AG09319 (cell line): ENCODE data around the gene RPP25L.

ENCODE experiments used
- DNase-seq: peaks from one replicate; pipeline ENCODE4 v3.0.0-alpha.2; 2010; ENCODE audit warnings: low read depth; ENCODE audit errors: extremely low read depth
- TF ChIP-seq, protein P1 (sequence below): IDR thresholded peaks from 2 replicates; pipeline ENCODE4 v1.5.1; 2011; ENCODE audit warnings: low read depth, mild to moderate bottlenecking, inconsistent platforms, low read length, moderate library complexity

Gene RPP25L

DNA sequence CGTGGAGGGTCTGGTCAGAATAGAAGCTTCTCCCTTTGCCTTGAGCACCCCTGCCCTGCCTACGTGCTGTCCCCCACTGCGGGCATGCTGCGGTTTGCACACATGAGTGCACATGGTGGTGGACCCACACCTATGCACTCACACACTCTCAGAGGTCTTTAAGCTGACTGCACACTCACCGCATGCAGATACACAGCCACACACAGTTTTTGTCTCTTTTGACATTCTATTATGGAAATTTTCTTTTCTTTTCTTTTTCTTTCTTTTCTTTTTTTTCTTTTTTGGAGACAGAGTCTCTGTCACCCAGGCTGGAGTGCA, 17.6 kb upstream of the RPP25L start:
- DNase-seq = no peak
- TF ChIP-seq, protein P1, sequence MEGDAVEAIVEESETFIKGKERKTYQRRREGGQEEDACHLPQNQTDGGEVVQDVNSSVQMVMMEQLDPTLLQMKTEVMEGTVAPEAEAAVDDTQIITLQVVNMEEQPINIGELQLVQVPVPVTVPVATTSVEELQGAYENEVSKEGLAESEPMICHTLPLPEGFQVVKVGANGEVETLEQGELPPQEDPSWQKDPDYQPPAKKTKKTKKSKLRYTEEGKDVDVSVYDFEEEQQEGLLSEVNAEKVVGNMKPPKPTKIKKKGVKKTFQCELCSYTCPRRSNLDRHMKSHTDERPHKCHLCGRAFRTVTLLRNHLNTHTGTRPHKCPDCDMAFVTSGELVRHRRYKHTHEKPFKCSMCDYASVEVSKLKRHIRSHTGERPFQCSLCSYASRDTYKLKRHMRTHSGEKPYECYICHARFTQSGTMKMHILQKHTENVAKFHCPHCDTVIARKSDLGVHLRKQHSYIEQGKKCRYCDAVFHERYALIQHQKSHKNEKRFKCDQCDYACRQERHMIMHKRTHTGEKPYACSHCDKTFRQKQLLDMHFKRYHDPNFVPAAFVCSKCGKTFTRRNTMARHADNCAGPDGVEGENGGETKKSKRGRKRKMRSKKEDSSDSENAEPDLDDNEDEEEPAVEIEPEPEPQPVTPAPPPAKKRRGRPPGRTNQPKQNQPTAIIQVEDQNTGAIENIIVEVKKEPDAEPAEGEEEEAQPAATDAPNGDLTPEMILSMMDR = no peak

DNA sequence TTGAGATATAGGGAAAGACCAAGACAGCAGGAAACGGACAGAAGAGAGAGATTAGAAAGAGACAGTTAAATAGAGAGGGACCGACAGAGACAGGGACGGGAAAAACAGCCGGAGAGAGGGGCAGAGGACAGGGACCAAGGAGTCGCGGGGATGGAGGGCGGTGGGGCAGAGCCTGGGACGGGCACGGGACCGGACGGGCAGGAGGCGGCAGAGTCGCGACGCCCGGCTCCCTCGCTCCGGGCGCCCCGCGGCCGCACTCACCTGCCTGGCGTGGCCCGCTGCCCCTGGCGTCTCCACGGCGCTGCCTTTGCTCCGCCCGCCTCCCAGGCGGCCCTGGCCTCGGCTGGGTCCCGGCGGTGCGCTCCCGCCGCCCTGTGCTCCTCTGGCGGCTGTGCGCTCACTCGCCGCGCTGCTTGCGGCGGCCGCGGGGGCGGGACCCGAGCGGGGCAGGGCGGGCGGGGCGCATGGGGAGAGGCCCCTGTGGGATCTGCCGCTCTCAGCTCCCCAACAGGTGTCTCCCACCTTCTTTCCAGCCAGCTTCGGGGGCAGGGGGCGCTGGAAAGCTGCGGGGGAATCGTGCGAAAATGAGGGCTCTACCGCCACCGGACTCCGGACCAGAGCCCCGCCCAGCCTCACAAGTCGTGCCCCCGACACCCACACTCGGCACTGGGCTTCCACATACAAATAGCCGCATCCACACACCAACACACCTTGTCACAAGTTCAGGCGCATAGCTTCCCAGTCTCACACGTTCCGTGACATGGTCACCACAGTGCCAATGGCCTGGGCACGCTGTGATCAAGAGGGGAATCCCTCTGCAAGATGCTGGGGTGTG, 17.0 kb upstream of the RPP25L start, which contains the start of gene ARID3C:
Gene ARID3C (minus strand): TSS at position 411 of the 835 bp plus-strand sequence. CDS start 1,052 bp downstream, outside the sequence.
- TF ChIP-seq, protein P1 = no peak

DNA sequence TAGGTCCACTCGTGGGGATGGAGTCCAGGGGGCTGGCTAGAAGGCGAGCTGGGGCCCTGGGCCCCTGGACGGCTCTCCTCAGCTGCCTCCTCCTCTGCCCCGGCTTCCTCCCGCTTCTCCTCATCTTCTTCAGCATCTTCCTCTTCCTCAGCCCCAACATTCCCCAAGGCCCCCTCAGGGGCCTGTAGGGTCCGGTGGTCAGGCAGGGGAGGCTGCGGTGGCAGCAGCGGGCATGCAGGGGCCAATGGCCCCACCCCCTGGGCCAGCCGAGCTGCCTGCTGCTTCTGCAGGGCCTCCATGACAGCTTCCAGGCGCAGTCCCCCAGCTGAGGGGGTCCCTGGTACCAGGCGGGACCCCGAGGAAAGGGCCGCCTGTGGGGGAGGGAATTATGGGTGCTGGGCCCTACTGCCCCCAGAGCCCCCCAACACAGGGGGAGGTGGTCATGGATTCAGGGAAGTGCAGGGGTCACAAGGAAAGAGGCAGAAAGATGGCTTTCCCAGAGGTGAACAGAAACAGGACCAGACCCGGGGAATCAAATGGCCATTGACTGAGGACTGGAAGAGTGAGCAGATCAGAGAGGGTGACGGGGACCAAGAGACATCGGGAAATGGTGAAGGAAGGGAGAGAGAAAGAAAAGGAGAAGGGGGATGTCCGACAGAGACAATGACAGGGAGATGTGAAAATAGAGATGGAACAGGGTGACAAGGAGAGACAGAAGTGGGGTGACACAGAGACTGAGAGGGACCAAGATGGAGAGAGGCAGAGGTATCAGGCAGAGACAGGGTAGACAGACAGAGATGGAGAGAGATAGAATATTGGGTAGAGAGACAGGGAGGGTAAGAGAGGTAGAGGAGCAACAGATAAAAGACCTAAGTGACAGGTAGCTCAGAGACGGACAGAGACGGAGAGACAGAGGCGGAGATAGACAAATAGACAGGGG, 16.1 kb upstream of the RPP25L start:
- DNase-seq = no peak
- TF ChIP-seq, protein P1 = no peak

More for the DNA sequence above, 17.0 kb upstream of the RPP25L start, which contains the start of gene ARID3C:
- no peak for DNase-seq

DNA sequence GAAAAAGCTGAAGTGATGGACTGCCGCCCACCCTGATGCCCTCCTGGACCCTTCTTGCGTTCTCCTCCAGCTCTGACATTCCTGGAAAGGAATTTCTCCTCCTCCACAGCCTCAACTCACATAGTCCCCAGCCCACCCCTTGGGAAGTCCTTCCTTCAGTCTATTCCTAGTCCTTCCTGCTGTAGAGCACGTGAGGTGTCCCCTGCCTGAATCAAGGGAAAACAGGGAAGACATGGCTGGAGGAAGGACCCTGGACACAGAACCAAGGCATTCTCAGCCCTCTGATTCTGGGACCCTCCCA, 13.2 kb upstream of the RPP25L start:
- TF ChIP-seq, protein P1 = no peak
- DNase-seq = no peak

DNA sequence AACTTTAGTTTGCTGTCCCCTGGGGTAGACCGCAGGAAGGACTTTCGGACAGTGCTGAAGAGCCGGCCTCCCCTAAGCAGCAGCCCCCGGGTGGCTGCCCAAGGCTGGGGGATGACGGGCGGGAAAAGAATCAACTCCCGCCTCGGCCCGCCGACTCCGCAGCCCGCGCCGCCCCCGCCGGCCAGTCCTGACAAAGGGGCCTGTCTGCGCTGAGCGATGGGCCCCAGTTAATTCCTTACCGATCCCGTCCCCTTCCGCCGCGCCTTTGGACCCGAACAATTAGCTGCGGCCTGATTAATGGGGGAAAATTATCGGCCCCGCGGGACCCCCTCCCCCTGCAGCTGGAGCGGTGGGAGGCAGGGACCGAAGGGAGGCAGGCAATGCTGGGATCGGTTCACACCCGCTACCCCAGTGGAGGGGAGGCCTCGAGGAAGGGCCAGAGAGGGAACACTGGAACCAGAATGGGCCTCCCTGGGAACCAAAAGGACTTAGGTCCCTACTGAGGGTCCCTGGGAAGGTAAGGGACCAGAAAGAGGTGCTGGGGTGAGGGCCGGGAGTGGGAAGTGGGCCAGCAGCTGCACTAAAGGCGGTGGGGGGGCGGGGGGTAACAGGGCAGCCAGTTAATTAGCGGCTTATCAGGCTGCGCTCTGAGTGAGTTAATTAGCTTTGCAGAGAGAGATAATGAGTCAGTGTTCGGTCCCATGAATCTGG, 12.7 kb upstream of the RPP25L start:
- TF ChIP-seq, protein P1 = no peak
- no peak for DNase-seq

DNA sequence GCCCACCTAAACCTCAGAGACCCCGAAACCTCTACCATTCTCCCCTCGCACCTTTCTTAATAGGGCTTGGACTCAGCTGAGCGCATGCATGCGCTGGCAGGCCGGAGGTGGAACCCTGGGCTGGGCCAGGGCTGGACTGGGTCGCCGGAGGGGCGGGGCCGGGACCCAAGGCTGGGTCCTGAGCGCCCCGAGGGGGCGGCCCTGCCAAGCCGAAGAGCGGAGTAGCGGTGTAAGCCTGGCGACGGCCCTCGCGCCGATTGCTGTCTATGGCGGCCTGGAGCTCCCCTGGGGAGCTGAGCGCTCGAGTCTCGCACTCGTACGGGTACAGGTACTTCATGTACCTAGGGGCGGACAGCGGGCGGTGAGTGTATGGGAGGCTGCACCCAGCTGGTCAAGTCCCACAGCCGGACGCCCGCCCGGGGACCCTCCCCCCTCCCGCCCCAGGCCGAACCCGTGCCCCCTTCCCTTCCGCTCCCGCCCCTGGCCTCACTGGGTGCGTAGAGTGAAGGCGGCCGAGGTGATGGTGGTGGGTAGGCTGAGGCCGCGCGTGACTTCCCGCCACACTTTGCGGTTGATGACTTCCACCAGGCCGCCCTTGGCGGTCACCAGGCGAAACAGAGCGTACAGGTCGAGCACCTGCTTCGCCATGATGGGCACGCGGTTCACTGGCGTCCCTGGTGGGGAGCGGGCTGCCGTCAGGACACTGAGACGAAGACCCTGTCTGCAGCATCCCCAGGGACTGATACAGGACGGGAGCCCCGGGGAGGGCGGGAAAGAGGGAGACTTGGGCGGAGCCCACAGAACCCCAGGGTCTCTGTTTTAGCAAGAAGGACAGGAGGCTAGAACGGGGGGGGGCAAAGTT, 11.7 kb upstream of the RPP25L start:
- no peak for DNase-seq
- TF ChIP-seq, protein P1 = no peak
